GM19035 (cell line): ENCODE measurements around the gene PAX2.

Experiments
- ATAC-seq: cut with Tn5 transposase; IDR thresholded peaks from one replicate; pipeline ENCODE4 v1.9.1; 2021; ENCODE audit not compliant: unreplicated experiment

PAX2 gene

GRCh38 chr10:100782461-100783244 is 37.3 kb downstream of the PAX2 start:
- no peak for ATAC-seq

DNA sequence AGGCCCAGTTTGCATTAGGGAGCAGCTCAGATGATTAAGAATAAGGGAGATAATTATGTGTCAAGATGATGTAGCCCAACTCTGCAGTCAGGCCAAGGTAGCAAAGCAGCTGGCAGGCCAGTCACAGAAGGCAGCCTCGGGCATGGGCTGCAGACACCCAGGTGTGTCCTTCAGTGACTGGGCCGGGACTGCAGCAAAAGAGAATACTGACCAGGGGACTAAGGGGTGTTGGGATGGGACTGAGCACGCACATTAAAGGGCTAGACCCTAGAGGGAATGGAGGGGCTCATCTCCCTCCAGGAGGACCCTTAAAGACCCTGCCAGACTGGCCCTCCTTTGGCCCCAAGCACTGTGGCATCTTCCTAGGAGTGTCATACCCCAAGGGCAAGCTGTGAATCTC is 38.7 kb downstream of the PAX2 start:
- ATAC-seq = no peak

DNA sequence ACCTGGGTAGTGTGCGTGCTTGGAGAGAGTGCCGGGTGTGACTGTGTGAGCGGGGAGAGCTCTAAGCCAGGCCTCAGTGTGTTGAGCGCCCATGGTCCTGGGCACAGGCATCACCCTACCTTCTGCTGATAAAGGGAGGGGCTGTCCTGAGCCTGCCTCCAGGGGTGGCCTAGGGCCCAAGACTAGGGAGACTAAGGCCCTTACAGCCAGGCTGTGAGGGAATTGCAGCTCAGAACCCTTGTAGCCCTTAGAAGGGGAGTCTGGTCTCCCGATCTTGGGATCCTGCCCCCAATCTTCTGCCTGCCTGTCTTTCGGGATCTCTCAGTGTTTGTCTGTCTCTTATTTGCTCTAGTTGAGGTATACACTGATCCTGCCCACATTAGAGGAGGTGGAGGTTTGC is 41.2 kb downstream of the PAX2 start:
- ATAC-seq = no peak

DNA sequence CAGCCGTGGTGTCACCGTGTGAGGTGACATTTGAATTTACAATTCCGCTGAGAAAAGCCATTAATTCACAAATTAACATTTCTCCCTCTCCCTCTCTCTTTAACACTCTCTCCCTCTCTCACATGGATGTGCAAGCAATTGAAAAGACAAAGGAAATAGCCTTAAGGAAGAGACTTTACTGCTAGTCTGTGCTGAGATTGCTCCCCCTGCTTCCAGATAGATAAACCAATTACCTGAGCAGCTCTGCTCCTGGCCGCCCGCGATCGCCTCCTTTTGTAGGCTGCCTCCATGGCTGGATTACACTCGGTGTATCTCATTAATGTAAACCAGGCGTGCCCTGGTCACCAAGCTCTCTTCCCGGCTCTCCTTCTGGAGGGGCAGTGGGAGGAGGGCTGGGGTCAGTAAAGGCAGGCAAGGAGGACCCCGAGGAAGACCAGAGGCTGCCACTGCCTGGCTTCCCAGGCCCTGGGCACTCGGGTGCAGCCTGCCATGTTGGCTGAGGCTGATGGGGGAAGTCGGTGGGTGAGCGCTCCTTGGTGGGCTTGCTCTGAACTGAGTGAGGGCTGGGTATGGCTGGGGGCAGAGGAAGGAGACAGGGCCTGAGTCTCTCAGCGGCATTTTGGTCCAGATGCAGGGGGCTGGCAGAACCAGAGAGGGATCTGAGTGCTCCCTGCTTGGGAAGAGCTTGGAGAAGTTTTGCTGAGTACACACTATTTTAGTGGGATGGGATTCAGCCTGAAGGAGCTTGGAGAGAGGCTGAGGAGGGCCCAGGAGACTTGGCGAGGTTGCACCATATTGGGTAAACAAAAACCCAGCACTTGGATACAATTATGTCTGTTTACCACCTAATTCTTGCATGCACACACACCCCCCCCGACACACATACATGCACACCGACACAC is 42.9 kb downstream of the PAX2 start:
- no peak for ATAC-seq

DNA sequence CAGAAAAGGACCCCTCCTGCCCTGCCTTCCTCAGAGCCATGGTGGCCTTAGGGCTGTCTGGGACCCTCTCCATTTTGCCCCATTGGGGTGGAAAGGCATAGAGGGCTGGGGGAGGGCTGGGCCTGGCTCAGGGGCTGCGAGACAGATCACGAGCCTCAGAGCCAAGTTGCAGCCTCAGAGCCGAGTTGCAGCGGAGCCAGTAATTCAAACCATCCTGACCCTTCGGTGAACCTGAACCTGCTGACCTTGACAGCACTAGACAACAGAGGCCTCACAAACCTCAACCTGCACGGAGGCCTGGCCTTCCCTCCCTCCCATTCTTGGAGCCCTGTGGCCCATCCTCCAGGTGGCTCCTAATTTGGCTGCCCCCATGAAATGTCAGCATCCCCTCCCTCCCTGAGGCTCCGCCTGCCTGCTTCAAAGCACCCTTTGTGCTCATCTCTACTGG is 45.4 kb downstream of the PAX2 start:
- no peak for ATAC-seq

DNA sequence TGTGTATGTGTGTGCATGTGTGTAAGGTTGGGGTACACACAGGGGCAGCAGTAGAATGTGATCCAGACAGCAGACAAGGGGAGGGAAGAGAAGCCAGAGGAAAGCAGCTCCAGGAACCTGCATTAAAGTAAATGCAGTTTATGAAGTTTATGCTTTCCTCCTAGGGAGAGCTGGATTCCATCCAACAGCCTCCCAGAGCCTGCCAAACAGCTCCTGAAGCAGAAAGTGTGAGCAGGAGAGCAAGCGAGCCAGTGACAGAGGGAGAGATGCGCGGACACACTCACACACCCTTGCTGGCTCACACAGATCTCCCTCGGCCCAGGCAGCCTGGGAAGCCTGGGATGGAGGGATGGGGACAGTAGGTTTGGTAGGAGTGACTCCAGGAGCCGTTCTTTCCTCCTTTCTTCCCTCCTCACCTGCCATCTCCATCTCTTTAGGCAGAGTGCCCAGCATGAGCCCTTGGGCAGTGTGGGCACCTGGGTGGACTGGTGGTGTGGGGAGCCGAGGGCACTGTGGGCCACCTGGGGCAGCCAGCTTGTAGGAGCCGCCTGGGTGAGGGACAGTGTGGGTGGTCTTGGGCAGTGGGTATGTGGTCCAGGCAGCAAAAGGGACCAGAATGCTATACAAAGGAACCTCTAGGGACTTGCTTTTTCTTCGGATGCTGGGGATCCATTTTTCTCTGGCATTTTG is 46.1 kb downstream of the PAX2 start:
- ATAC-seq = no peak

DNA sequence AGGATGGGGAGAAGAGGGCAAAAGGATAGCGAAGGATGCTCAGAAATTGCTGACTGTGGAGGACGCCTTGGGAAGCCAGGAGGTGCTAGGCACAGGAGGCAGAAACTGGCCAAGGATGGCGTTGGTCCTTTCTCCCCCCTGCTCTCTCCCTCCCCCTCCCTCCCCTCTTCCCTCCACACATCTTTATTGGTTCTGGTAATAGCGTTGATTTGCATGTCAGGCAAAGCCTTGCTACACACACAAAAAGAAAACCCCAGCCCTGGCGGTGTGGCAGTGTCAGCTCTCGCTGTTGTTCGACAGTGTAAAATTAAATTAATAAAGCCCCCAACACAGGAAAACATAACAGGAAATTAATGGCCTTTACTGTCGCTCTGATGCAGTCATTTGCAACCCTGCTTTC is 47.2 kb downstream of the PAX2 start:
- ATAC-seq = no peak

DNA sequence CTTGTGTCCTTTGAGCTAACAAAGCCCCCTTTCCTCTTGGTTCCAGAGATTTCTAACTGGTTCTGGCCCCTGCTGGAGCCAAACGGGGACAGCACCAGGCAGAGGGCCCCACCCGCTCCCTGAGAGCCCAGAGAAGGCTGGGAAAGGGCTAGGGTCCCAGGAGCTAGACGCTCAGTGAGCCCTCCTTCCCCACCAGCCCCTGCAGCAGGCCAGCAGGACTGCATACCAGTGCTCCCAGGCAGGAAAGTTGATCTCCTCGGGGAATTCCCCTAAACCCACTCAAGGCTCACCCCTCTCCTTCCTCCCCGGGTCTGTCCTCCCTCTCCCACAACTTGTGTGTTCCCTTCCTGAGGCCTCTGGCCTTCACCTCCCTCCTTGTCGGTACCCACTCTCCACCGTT is 47.7 kb downstream of the PAX2 start:
- no peak for ATAC-seq

- no peak for ATAC-seq
Measured at GRCh38 chr10:100799881-100800280, 54.5 kb downstream of the PAX2 start.

GRCh38 chr10:100800931-100801330 is 55.5 kb downstream of the PAX2 start:
- ATAC-seq = no peak

DNA sequence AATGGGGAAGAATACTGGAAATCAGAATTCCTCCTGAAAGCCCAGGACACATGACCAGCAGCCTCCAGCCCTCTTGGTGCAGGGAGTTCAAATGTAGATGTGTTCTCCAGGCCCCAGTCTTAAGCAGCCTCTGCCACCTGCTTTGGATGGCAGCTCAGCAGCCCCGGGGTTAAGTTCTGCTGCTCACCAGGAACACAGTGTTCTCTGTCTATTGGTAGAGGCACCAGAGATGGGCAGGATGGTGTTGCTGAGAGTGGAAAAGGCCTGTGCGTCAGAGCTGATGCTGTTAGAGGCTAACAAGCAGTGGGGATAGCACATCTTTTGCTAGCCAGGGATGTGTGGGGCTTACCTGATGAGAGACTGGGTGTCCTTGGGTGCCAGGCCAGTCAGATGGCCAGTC is 56.8 kb downstream of the PAX2 start:
- no peak for ATAC-seq

- ATAC-seq = no peak
Measured at GRCh38 chr10:100802607-100803006, 57.2 kb downstream of the PAX2 start.

DNA sequence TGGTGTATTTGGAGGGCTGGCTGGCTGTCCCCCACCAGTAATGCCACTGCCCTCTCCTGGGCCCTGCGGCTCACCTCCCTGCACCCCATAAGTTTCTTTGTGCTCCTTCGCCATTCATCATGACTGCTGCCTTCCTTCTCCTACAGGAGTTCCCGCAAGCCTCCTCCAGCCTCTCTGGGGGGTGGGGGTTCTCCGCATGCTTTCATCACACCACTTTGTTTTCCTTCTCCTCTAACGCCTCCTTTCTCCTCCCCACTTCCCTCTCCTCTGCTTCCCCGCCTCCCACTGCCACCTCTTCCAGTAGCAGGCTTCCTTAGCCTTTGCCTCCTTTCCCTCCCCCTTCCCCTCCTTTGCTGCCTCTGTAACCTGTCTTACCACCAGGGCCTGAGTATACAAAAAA is 58.1 kb downstream of the PAX2 start:
- ATAC-seq = no peak

DNA sequence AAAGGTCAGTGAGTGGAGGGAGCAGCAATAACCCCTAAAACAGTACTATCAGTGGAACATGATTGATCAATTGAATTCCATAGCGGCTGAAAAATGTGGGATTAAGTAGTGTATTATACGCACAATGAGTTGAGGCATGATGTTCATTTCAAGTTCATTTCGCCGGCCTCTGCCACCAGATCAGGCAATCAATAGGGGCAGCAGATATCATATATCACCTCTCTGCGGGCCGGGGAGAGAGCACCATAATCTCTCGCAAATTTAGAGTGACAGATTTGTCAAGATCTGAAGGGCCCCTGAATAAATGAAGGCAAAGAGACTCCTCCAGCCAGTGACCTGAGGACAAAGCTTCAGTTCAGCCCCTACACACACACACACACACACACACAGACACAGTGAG is 58.5 kb downstream of the PAX2 start:
- ATAC-seq = no peak

DNA sequence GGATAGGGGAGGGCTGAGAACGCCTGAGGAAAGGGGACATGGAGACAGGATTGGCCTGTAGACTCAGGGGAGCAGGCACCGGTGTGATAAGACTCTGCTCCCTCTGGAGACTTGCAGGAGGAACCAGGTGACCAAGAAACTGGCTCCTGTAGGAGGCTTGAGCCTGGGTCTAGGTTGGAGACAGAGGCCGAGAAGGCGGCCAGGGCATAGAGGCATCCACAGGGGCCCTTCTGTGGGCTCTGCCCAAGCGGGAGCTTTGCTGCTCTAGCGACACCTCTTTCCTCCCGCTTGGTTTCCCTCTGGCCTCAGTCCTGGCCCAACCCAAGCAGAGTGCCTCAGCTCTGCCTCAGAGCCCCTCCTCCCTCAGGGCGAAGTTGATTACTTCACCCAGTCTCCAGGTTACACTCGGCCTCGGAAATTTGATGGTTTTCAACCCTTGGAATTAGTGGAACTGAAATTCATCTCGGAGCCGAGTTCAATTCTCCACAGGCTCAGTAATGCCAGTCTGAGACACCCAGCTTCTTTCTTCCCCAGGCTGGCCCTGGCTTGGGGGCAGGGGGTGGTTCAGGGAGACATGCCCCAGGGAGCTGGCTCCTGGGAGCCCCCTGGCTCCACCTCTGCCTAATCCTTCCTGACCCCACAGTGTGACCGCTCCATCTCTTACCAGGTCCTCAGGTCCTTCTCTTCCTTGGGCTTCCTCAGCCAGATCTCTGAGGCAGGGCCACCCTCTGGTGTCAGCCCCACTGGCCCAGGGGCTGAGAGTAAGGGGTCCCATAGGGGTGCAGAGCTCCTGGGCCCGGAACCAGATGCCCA is 60.4 kb downstream of the PAX2 start:
- ATAC-seq = no peak

DNA sequence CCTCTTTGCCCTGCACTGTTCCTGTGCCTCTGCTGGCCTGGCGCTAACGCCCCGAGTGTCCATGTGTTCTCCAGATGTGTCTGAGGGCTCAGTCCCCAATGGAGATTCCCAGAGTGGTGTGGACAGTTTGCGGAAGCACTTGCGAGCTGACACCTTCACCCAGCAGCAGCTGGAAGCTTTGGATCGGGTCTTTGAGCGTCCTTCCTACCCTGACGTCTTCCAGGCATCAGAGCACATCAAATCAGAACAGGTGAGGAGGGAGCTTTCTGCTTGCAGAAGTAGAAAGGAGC is 60.9 kb downstream of the PAX2 start:
- no peak for ATAC-seq

DNA sequence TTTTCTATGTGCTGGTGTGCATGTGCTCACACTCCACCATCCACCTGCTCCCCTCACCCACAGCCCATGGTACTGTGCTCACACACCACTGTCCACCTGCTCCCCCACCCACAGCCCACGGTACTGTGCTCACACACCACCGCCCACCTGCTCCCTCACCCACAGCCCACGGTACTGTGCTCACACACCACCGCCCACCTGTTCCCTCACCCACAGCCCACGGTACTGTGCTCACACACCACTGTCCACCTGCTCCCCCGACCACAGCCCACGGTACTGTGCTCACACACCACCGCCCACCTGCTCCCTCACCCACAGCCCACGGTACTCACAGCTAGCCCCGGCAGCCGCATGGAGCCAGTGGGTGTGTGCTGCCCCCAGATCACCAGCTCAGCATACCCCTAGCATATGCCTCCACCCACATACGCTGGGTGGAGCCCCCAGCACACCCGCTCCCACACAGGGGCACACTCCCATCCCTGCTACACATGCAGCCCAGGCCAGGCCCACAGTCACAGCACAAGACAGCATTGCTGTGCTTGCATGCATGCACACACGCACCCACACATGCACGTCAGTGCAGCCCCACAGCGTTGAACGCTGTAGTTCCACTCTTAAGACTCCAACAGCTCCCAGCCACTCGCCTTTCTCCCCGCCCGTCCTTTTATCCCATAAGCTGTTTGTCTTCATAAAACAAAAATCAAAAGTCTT is 62.0 kb downstream of the PAX2 start:
- no peak for ATAC-seq

DNA sequence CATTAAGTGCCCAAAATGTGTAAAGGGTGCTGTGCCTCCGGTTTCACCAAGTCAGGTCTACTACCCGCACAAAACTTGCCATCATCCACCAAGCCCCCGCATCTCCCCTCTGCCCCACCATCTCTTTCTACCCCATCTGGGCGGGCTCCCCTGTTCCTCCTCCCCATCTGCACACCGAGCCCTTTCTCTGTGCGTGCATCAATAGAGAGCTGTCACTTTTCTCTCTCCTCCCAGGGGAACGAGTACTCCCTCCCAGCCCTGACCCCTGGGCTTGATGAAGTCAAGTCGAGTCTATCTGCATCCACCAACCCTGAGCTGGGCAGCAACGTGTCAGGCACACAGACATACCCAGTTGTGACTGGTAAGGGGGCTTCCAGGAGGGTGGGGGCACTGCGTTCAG is 63.5 kb downstream of the PAX2 start:
- no peak for ATAC-seq

DNA sequence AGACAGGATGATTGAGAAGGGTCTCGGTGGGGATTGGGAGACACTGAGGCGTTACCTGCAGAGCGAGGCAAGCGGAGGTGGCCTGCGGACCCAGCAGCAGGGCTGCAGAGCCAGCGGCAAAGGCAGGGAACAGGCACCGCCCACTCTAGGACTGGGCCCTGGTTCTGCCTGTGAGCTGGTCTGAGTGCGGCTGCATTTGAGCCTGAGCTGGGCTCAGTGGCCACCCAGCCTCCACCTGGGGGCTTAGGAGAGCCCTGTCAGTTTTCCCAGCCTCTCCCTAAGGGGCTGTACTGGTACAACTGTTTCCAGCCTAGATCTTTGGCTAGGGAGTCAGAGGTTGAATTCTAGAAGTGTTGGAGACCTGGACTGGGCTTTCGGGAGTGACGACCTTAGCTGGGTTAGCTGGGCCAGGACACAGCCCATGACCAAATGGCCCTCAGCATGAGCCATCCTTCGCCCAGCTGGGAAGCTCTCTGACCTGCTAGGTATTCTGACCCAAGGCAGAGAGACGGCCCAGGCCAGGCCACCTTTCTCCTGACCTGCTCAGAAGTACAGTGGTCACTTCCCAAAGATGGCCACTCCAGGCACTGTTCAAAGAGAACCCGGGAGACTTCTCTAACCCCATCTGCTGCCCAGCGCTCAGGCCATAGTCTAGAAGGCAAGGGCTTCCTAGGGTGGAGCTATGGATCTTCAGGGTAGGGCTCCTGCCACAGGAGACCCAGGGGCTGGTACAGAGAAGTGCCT is 64.9 kb downstream of the PAX2 start:
- no peak for ATAC-seq

DNA sequence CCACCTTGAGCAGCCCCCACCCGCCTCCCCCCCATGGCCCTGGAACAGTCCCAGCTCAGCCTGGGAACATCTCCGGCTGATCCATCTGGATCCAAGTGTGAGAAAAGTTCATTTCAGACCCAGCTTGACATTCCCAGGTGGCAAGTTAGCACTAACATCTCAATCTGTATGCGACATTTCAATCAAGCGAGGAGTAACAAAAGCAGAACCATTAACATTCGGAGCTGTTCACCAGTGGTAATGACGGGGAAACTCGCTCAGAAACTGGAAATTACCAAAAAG is 65.4 kb downstream of the PAX2 start:
- ATAC-seq = no peak
